Suppressor macrophage treated with lipopolysaccharide for 1 hour (primary cell): ENCODE measurements around the gene PATJ.

ENCODE experiments used
- DNase-seq, 3 donors: peaks; one replicate each; pipeline ENCODE4 v3.0.0-alpha.2; 2020 to 2022

The PATJ gene

GRCh38 chr1:61993331-61993961 lies 251.2 kb downstream of the PATJ start:
- no peak for DNase-seq

- DNase-seq, result no peak
Measured at GRCh38 chr1:61995641-61996040, 253.4 kb downstream of the PATJ start.

DNA sequence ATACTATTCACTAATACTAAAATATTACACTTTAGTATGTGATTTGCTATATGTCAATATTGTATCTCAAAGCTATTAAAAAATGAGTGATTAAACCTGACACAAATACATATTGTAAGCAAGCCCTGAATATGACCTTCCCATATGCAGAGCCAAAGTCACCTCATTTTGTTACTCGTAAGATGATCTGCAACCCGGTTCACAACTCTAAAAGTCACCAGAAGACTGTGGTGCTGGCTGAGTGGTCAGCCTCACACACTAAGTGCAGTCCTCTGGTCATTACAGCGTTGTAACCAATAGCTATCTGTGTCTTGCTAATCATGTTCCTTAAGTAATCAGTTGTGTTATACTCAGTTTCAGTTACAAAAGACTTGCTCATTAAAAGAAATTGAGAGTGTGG lies 254.8 kb downstream of the PATJ start:
- DNase-seq, result no peak

DNA sequence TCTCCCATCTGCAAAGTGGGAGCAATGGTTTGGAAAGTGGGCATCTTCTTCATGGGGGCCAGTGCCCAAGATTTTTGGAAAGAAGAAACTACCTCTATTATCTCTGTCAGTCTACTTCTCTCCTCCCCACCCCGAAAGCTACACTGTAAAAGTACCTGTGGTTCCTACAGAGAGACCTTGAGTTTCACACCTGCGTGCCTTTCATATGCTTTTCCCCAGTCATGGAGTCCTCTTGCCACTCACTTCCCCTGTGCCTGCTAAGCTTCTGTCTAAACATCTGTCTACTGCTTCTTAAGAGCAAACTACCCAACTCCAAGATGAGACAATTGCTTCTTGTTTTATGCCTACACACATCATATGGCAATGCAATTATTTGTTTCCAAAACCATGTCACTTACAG lies 261.5 kb downstream of the PATJ start:
- DNase-seq, result no peak

DNA sequence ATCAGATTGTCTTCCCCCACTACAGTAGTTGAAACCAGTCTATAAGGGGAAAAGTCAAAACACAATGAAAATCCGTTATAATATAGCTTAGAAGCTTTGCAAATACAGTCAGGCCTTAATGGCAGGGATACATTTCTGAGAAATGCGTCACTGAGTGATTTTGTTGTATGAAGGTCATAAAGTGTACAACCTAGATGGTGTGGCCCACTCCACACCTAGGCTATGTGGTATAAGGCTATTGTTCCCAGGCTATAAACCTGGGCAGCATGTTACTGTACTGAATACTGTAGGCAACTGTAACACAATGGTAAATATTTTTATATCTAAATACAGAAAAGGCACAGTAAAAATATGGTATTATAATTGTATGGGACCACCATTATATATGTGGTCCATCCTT lies 264.4 kb downstream of the PATJ start:
- DNase-seq, result no peak

DNA sequence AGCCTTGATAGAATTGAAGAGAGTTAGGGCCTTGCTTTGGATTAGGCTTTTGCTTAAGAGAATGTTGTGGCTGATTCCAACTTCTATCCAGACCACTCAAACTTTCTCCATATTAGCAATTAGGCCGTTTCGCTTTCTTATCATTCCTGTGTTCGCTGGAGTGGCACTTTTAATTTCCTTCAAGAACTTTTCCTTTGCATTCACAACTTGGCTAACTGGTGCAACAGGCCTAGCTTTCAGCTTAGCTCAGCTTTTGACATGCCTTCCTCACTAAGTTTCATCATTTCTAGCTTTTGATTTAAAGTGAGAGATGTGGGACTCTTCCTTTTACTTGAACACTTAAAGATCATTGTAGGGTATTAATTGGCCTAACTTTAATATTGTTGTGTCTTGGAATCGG lies 268.7 kb downstream of the PATJ start:
- no peak for DNase-seq

GRCh38 chr1:62012095-62012494 lies 269.8 kb downstream of the PATJ start:
- no peak for DNase-seq

GRCh38 chr1:62012836-62013235 lies 270.6 kb downstream of the PATJ start:
- no peak for DNase-seq

DNA sequence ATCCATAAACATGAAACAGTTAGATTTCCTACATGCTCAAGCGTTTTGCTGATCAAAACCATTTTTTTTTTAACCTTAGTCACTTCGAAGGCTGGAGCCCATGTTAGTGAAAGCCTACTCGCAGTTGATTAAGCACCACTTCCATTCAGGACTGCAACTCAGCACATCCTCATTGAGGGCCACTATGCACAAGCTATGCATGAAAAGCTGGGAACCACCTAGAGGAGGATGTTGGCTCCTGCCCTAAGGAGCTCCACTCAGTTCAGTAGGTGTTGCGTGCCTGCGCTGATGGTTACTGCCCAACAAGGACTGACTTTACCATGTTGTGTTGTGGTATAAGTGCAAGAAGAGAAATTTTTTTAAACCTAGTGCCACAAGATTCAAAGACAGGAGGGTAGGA lies 271.0 kb downstream of the PATJ start:
- no peak for DNase-seq

GRCh38 chr1:62022382-62022983 lies 280.2 kb downstream of the PATJ start:
- DNase-seq, result no peak

GRCh38 chr1:62024690-62025089 lies 282.4 kb downstream of the PATJ start:
- DNase-seq, result no peak

GRCh38 chr1:62025154-62025553 lies 282.9 kb downstream of the PATJ start:
- no peak for DNase-seq

DNA sequence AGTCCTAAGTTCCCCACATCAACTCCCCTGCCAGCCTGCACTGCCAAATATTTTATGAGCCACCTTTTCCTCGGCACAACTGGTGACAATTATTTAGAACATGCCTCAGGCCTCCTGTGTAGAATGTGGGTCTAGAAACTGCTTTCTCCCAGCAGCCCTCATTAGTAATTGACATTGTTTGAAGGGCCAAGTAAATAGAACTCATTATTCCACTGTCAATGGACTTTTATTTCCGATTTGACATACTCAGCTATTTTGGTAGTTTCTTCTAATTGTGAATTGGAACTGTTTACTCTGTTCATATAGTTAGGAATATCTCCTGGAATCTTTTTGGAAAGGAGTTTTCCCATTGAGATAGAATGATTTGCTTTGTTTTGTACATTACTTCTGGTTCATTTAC lies 283.6 kb downstream of the PATJ start:
- no peak for DNase-seq

- no peak for DNase-seq
Measured at GRCh38 chr1:62029704-62030103, 287.4 kb downstream of the PATJ start.

DNA sequence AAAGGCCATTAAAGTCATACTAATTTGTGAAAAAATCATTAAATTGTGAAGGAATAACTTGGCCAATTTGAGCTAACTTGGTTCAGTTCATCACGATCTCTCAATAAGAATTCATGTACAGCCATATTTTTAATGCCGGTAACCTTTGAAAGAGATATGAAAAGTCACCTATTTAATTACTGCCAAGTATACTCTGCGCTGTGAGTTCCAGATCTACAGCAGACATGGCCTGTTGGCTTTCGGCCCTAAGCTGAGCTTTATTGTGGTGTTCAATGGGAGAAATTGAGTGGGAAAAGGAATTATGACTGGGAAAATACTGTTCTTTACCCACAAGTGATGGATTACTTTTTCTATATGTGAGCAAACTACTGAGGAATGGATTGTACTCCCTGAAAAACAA lies 292.5 kb downstream of the PATJ start:
- DNase-seq, result no peak

- DNase-seq, result no peak
Measured at GRCh38 chr1:62037274-62037673, 295.0 kb downstream of the PATJ start.

DNA sequence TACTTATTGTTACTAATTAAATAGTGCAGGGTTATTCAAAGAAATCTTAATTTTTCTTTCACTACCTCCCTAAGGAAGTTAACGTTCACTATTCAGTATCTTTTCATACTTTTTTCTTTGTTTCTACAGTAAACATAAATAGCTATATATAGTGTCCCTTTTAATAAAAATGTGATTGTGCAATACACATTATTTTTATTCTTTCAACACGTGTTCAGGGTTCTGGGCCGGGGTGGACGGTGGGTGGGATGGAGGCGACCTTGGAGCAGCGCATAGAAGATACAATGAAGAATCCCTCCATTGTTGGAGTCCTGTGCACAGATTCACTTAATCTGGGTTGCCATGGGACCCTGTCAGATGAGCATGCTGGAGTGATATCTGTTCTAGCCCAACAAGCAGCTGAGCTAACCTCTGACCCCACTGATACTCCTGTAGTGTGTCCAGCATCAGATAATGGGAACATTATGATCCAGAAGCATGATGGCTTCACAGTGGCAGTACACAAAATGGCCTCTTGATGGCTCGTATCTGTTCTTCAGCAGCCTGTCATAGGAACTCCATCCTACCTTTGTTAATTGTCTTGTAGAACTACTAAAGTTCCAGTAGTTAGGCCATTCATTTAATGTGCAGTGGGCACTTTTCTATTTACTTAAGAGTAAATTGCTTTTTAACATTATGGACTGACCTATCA lies 296.5 kb downstream of the PATJ start:
- no peak for DNase-seq

GRCh38 chr1:62040450-62040849 lies 298.2 kb downstream of the PATJ start:
- DNase-seq, result no peak

GRCh38 chr1:62040973-62041372 lies 298.7 kb downstream of the PATJ start:
- no peak for DNase-seq

GRCh38 chr1:62043154-62043553 lies 300.9 kb downstream of the PATJ start:
- DNase-seq, result no peak

DNA sequence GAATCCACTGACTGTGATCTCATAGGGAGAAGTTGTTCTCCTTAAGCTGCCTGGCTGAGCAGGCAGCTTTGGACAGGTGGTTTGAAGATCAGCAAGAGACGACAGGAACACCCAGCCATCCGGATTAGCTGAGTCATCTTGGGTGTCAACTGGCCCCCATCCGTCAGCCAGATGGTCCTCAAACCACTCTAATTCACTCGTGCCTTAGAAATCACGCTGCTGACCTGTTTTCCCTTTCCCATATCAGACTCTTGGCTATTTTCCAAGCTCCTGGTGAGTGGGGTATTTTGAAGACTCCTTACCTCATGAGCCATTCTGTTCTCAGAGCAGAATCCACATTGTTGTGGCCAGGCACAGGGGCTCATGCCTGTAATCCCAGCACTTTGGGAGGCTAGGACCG lies 303.3 kb downstream of the PATJ start:
- no peak for DNase-seq

- DNase-seq, result no peak
Measured at GRCh38 chr1:62046927-62047326, 304.6 kb downstream of the PATJ start.

DNA sequence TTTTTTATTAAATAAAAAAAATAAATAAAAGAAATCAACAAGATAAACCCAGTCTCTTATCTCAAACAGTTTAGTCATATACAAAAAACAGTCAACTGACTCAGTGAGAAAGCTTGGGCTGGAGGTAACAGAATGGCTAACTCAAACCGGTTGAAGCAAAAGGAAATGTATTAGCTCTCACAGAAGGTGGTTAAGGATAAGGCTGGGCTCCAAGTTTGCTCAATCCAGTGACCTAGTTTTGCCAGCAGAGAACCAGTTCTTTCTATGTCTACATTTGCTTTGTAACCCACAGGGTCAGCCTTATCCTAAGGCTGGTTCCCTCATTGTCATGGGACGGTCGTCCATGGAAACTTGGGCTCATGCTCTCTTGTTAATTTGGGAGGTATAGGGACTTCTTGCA lies 307.9 kb downstream of the PATJ start:
- DNase-seq, result no peak

DNA sequence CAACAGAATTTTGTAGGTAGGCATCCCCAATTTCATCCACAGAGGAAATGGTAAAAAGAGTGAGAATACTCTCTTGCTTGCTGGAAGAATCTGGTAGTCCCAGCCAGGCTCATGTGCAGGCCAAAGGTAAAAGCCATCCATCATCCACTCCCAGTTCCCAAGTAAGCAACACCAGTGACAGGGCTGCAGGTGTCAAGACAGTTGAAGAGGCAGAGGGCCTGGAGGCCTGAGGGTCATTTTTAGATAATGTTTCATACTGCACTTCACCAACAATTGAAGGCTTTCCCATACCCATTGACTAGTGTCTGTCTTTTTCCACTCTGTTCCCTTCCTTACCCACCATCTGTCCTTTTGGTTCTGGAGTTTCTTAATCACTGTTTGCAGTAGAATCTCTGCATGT lies 310.7 kb downstream of the PATJ start:
- no peak for DNase-seq

GRCh38 chr1:62054188-62054587 lies 311.9 kb downstream of the PATJ start:
- no peak for DNase-seq
